Measurements from ENCODE around the gene HDAC11. TPM values are rescaled to one million over a fixed set of nuclear protein-coding genes. Genes with fewer than 3 reads are reported as not detected.

Gene HDAC11
- total and polyA plus RNA-seq, 2 of the 13 experiments (the other 11 are each of a cell fraction or from before 2014, with no cell fraction given) = 13.7 to 33.1 TPM

- TF ChIP-seq UBTF (CRISPR knock-in tag; IDR thresholded peaks at IDR 0.05) = peak; percentile 51; the same call in 1 of the 2 replicates
- no peak; the same call in 1 of the 2 replicates for TF ChIP-seq NCOA1 (CRISPR knock-in tag; IDR thresholded peaks at IDR 0.05)
- TF ChIP-seq NFIC (IDR thresholded peaks at IDR 0.05; ENCODE audit: low read length) = no peak
- no peak for TF ChIP-seq ZFP62 (CRISPR knock-in tag; IDR thresholded peaks at IDR 0.05)
- no peak for TF ChIP-seq MTF2 (CRISPR knock-in tag; IDR thresholded peaks at IDR 0.05; ENCODE audit: borderline replicate concordance)
- TF ChIP-seq ZBTB39 (CRISPR knock-in tag; IDR thresholded peaks at IDR 0.05) = no peak
- no peak for TF ChIP-seq ZNF674 (CRISPR knock-in tag; IDR thresholded peaks at IDR 0.05; ENCODE audit: low read depth)
- TF ChIP-seq SUZ12 (IDR thresholded peaks at IDR 0.05; ENCODE audit: low read depth, low read length) = no peak
- peak; percentile 66; the same call in 1 of the 2 replicates for TF ChIP-seq ZNF574 (CRISPR knock-in tag; IDR thresholded peaks at IDR 0.05)
- TF ChIP-seq ZNF569 (CRISPR knock-in tag; IDR thresholded peaks at IDR 0.05; ENCODE audit: borderline replicate concordance) = no peak
- TF ChIP-seq HOXA7 (CRISPR knock-in tag; IDR thresholded peaks at IDR 0.05) = no peak
- peak; percentile 69; the same call in 1 of the 2 replicates for TF ChIP-seq ARID4A (CRISPR knock-in tag; IDR thresholded peaks at IDR 0.05; ENCODE audit: borderline replicate concordance)
- TF ChIP-seq ZNF841 (CRISPR knock-in tag; IDR thresholded peaks at IDR 0.05; ENCODE audit: borderline replicate concordance) = no peak
- TF ChIP-seq NR0B2 (CRISPR knock-in tag; IDR thresholded peaks at IDR 0.05) = no peak; the same call in 1 of the 2 replicates
These were observed 18.7 kb upstream of the HDAC11 start (continued) for GRCh38 chr3:13461169-13462124.

Data from HepG2 (cell line).